GM12891 (cell line): Measurements from ENCODE around the gene ST3GAL3.

Experiments used
- POLR2A ChIP-seq: IDR thresholded peaks from 2 replicates; pipeline ENCODE4 v1.6.1; 2011; ENCODE audit warnings: low read depth, low read length, control low read depth
- POU2F2 ChIP-seq: IDR thresholded peaks from 2 replicates; pipeline ENCODE4 v1.6.1; 2011; ENCODE audit warnings: low read depth, mild to moderate bottlenecking, control low read depth, low read length, moderate library complexity

- TF ChIP-seq POLR2A (no peak), POU2F2 (no peak)
Observed at GRCh38 chr1:43861337-43861736, 154.0 kb downstream of the ST3GAL3 start.
